ENCODE results near the gene MR1.
A peak's percentile ranks its signal among the peaks of the same experiment; 100 is the strongest.

MR1 gene

GRCh38 chr1:181064702-181065101, 30.9 kb downstream of the MR1 start:
- DNase-seq = no peak

GRCh38 chr1:181073638-181074037, 39.9 kb downstream of the MR1 start:
- no peak for DNase-seq

DNA sequence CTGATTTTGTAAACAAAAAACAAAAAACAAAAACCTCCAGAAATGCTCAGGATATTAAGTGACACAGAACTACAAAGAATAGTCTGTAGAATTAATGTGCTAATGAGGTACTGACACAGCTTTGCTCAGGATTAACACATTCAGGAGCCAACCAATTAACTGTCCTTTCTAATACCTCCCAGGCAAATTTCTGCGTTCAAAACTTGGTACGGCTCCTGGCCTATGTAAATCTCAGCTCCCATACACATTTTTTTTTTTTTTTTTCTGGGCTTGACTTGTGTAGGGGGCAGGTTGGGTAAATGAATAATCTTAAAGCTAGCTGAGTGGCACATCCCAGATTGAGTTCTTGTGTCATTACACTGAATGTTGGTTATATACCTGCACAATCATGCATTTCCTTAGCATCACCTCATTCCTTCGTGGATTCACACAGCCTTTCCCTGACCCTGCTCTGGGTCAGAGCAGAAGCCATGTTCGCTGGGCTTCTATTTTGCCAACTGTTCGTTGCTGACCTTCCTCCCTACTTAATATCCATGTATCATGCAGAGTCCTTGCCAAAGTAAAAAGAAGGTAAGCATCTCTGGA, 42.1 kb downstream of the MR1 start:
- DNase-seq = no peak

GRCh38 chr1:181076852-181077251, 43.1 kb downstream of the MR1 start:
- no peak for DNase-seq

GRCh38 chr1:181077576-181078242, 43.9 kb downstream of the MR1 start:
- no peak for DNase-seq

DNA sequence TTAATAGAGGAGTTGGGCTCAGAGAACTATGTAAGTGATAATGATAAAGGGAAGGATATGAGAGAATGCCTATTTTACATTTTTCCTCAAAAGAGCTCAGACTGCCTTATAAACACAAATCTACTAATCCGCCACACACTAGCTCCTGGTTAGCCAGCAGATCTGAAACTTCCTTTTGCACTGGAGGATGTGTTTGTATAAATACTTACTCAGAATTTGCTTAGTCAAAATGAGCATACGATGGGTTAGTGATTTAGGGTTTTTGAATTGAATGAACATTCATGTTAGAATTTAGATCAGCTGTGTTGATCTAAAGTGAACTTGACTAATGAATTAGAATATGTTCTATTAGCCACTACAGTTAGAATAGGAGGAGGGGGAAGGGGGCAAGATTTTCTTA, 45.6 kb downstream of the MR1 start:
- no peak for DNase-seq

- DNase-seq = no peak
Measured at GRCh38 chr1:181079920-181080319, 46.1 kb downstream of the MR1 start.

GRCh38 chr1:181080556-181080955, 46.8 kb downstream of the MR1 start:
- DNase-seq = no peak

- DNase-seq = no peak
Measured at GRCh38 chr1:181081395-181081794, 47.6 kb downstream of the MR1 start.

DNA sequence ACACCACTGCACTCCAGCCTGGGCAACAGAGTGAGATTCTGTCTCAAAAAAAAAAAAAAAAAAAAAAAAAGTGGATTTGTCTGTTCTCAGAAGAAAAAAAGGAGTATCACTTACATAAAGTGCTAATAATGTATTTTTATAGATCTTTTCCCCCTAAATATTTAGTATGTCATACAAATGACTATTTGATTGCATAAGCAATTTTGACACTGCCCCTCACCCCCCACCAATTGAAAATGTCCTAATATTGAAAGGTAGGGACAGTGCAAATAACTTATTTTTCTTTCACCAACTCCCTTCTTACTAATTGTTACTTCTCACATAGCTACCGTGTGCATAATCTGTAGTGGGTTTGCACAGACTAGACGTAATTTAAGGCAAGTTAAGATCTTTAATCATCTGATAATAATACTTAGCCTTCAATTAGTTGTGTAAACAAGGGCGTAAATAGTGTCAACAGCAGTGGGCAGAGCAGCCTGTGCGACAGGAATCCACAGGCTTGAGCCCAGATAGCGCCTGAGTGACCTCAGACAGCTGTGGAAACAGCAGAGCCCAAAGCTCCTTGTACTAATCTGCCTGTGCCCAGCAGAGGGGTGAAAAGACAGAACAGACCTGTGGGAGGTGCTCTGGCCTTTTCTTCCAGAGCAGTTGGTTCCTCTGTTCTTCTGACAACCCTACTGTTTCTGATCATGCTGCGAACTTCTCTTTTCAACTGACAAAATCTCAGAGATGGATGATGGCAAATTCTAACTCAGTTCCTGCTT, 50.2 kb downstream of the MR1 start:
- peak in 1 of 2 donors; percentile 48 for DNase-seq

GRCh38 chr1:181084606-181084969, 50.8 kb downstream of the MR1 start:
- no peak for DNase-seq

GRCh38 chr1:181086091-181086490, 52.3 kb downstream of the MR1 start:
- no peak for DNase-seq

DNA sequence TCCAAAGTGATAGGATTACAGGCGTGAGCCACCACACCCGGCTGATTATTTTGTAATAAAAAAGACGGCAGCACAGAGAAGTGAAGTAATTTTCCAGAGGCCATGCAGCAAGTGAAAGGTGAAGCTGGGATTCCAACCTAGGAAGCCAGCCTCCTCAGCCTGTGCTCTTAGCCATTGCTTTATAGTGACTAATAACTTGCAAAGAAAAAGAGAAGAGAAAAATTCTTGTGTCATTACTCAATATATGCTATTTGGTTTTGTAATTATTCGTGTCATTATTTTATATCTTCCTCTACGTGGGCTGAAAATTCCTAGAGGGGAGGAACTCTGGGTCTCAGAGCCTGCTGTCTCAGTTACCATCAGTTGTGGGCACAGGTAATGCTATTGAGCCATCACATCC, 53.1 kb downstream of the MR1 start:
- DNase-seq = no peak

GRCh38 chr1:181087400-181087901, 53.7 kb downstream of the MR1 start:
- no peak for DNase-seq

DNA sequence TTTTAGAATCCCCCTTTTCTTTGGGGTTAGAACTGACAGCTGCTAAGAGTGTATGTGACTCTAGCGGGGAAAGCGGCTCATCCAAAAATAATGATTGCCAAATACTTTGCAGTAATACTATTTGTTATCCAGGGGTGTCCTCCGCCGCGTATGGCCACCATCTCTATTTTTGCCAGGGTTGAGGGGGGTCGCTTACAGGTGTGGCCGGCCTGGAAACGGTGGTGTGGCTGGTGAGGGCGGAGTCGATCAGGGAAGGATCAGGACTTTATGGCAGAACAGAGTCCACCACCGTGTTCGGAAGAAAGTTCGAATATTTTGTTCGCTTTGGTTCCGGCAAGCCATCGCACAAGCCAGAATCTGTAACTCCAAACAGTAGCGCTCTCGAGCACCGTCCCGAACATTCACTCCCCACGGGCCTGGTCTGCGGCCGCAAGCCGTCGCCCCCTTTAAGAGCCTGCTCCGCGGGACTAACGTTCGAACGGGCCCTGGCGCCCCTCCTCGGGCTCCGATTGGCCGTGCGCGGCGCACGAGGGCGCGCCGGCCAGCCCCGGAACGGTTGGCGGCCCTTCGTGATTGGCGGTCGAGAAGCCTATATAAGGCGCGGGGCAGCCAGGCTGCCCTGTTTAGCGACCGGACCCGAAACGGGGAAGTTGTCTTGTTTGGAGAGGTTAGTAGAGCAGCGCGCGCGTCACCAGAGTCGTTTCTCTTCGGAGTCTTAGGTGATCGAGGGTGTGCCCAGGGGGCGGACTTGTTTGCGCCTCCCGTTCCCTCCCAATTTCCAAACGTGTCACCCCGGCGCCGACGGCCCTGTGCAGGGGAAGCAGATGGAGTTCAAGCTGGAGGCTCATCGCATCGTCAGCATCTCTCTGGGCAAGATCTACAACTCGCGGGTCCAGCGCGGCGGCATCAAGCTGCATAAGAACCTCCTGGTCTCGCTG, 54.6 kb downstream of the MR1 start, which contains the start of gene IER5:
Gene IER5, plus strand, starts transcription at position 622 of the 938 bp plus-strand sequence. Its CDS starts 203 bp downstream, at position 825.
- peak; percentile 94 to 96 for DNase-seq

- DNase-seq = peak; percentile 42 to 43
Measured at GRCh38 chr1:181089017-181089675, 55.4 kb downstream of the MR1 start.

DNA sequence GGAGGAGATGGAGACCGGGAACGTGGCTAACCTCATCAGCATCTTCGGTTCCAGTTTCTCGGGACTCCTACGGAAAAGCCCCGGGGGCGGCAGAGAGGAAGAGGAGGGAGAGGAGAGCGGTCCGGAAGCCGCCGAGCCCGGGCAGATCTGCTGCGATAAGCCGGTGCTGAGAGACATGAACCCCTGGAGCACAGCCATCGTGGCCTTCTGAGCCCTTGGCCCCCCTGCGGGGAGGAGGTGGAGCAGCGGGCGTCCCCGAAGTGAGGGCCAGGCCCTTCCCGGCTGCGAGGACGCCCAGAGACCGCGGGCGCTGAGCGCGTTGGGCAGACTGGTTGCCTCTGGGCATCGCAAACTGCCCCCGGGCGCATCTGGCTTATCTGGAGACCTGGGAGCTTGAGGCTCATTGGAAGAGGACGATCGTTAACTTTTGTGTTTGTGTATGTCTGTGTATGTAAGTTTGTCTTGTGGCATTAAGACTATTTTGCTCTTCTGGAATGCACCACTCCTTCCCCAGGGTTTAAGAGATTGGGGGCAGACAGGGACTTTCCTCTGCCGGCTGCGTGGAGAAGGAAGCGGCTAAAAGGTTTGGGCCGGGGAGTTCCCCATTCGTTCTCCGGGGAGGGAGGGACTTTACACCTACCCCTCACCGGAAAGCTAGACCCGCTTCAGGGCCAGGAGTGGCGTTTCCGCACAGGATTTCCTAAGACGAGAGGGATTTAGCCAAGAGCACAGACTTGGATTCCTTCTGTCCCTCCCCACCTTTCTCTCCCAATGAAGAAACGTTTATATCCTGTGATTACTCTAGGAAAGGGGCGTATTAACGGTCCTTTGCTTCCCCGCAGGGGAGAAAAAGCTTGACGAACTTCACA, 56.1 kb downstream of the MR1 start:
- peak; percentile 73 to 77 for DNase-seq

- DNase-seq = peak; percentile 48 to 50
Measured at GRCh38 chr1:181090641-181091126, 56.9 kb downstream of the MR1 start.

- no peak for DNase-seq
Measured at GRCh38 chr1:181091309-181092040, 57.7 kb downstream of the MR1 start.

- no peak for DNase-seq
Measured at GRCh38 chr1:181092056-181092455, 58.3 kb downstream of the MR1 start.

Measured in stimulated activated CD4-positive, alpha-beta T cell treated with anti-CD3 and anti-CD28 coated beads, Interleukin-2, amount 100 ng/mL, for 24 hours (primary cell).